SIG-M5 treated with dmso at 0.1 percent for 504 hours (cell line): ENCODE results near the gene ATL1.
A peak's percentile ranks its signal among the peaks of the same experiment; 100 is the strongest.
"Not testable (repeated sequence)": the region's sequence is repeated elsewhere in the genome, so short reads cannot be mapped to it uniquely, and the experiment has no call there.

Experiments
- DNase-seq: peaks from one replicate; lab custom pipeline; 2025; ENCODE audit not compliant: unreplicated experiment; lab: John Stamatoyannopoulos, UW

ATL1 gene

GRCh38 chr14:50647753-50648152 is 87.8 kb downstream of the ATL1 start:
- DNase-seq: no peak

DNA sequence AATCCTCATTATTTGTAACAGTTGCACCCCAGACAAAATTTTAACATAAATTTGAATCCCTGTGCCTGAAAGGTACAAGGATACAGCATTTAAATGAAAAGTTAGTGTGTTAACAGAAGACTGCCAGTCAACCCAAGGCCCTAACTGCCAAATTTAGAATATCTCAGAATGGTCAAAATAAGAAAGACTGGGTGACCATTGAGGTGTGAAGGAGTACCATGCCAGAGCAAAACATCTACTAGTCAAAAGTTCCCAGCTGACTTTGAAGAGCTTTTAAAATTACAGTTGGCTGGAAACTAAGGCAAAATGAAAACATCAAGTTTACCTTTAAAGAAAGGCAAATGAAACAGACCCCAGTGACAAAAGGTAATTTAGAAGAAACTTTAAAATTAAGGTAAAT is 89.7 kb downstream of the ATL1 start:
- DNase-seq: no peak

- no peak for DNase-seq
Measured at GRCh38 chr14:50656776-50657175, 96.8 kb downstream of the ATL1 start.

DNA sequence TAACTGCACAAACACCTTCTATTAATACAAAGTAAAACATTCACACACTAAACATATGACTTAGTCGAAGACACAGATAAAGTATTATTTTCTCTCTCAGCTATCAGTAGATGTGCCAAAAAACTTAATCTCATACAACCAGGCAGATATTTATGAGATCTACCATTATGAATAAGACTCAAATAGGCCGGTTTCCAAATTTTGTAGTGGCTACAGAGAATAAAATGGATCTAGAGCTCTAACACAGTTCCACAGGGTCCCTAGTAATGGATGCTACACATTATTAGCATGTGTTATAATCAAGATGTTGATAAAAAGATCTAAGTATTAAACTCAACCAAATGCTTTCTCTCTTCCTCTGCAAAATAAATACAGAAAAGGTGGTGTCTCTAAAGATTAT is 97.8 kb downstream of the ATL1 start:
- no peak for DNase-seq

- DNase-seq: no peak
Measured at GRCh38 chr14:50658203-50658602, 98.3 kb downstream of the ATL1 start.

DNA sequence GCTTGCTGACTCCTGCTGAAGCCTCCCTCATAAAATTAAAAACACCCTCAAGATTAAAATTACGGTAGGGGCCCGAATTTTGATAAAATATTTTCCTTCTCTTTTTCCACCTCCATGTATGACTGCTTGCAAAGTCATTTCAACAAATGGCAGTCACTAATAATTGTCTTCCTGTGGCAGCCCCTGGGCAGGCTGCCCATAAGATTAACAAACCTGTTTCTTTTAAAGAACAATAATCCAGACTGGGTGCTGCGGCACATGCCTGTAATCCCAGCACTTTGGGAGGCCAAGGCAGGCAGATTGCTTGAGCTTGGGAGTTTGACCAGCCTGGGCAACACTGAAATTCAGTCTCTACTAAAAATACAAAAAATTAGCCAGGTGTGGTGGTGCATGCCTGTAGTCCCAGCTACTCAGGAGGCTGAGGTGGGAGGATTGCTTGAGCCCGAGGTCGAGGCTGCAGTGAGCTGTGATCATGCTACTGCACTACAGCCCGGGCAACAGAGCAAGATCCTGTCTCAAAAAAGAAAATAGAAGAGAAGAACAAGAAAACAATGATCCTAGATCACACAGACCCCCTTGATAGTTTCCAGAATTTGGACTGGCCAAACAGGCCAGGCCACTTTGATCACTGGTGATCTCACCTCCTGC is 99.5 kb downstream of the ATL1 start:
- no peak for DNase-seq

- DNase-seq: not testable (repeated sequence)
Measured at GRCh38 chr14:50664579-50664978, 104.6 kb downstream of the ATL1 start.

DNA sequence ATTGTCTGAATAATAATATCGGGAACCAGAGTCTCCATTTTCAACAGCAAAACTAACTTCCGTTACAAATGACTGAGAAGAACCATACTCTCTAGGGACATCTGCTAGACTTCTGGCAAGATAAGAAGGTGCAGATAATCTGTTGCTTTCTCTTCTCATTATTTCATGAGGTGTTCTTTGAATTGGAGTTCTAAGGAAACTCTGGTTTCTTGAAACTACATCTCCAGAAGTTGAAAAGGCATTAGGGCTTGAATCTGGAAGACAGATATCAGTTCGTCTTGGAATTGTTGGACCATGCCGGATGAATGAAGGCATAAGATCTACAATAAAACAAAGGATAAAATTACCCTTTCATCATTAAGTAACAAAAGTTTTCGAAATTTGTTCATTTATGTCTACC is 105.4 kb downstream of the ATL1 start:
- DNase-seq: not testable (repeated sequence)

DNA sequence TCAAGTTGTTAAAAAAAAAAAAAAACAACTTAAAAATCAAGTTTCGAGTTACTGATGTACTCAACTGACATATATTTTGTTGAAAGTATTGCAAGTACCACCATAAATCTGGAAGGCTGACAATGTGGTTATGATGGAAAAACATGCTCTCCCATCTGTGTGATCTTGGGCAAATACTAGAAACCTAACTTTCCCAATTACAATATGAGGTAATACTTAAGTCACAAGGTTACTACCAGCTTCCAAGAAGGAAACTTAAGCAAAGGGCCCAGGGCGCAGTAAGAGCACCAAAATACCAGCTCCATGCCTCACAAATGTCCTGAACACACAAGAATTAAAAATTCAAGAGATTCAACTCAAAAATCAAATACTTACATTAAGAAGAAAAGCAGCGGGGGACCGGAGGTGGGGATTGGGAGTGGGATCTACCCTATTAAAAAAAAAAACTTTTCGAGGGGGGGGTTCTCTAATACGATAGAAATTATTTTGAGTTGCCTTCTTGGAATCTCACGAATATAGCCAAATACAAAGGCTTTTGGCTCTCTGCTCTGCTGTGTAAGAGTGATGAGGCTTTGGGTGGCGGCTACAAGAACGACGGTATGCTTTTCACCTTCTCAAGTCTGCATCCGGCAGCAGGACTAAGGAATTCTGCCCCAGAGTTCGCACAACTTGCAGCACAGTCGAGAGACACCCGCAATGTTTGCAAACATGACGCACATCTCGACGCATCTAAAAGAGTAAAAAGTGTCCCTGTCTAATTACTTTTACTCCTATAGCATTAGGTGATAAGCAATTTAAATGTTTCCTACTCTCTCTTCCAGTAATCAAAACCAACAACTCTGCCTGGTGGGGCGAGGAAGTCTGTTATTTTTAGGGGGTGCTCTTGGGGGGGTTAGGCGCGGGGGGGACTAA is 107.1 kb downstream of the ATL1 start:
- peak; percentile 34 for DNase-seq

DNA sequence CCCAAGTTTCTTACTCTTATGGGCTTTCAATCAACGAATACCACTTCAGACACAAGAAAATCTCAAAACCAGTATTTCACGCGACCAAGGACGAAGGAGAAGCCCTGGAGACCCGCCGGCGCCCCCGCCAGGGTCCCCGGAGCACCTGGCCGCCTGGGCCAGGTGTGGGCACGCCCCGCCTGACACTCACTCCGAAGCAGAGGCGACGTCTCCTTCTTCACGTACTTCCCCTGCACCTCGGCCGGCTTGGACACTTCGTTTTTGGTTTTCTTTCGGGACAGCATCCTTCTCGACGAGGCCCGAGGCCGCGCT is 107.7 kb downstream of the ATL1 start:
- DNase-seq: no peak

GRCh38 chr14:50667996-50668825 is 108.3 kb downstream of the ATL1 start, which contains the start of gene SAV1:
Gene SAV1, minus strand, starts transcription at chr14:50668306. Its CDS starts 339 bp downstream, at chr14:50667967.
- peak; percentile 51 for DNase-seq

DNA sequence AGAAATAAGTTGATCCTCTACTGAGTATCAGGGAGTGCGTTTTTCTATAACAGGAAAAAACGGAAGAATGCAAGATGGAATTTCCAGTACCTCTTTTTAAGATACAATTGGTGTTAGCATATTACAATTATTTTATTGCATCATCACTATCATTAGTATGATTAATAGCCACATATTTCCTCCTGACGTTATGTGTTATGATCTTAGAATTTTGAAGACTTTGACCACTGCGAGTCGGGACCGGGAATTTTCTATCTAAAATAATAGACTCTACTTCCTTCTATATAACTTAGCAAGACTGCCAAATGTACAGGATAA is 108.8 kb downstream of the ATL1 start:
- no peak for DNase-seq

- no peak for DNase-seq
Measured at GRCh38 chr14:50669441-50669986, 109.6 kb downstream of the ATL1 start.

DNA sequence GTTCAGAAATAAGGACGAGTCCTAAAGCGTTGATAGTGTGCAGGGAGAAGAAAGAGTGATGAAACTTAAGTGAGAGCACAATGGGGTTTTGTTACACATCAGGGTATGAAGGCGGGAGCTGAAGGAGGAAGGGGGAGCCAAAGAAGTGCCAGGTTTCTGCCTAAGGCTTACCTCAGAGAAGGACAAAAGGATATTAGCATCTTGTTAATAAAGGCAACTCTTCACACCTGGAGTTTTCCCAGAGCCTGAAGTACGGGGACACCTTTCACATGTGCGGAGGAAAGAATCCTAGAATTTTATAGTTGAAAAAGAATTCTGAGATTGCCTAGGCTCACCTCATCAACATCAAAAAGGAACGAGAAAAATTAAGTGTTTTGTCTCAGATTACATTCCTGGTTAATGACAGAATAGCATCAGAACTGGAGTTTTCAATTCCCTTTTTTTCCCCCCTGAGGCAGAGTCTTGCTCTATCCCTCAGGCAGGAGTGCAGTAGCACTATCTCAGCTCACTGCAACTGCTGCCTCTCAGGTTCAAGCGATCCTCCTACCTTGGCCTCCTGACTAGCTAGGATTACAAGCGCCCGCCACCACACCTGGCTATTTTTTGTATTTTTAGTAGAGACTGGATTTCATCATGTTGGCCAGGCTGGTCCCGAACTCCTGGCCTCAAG is 110.4 kb downstream of the ATL1 start:
- DNase-seq: no peak

DNA sequence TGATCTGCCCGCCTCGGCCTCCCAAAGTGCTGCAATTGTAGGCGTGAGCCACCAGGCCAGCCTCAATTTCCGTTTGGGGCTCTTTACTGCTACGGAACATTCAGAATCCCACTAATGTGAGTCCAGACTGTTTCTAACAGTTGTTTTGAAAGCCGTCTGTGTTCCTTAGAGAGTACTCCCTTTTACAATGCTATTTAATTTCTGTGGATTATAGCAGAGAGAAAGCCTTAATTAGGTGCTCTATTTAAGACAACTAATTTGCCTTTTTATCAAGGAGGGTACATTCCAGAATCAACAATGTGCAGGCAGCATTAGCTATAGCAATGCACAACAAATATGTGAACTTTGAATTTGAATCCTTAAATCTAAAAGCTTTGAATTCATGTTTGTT is 110.9 kb downstream of the ATL1 start:
- DNase-seq: no peak

GRCh38 chr14:50675597-50675996 is 115.7 kb downstream of the ATL1 start:
- no peak for DNase-seq

- no peak for DNase-seq
Measured at GRCh38 chr14:50676814-50677516, 117.0 kb downstream of the ATL1 start.

DNA sequence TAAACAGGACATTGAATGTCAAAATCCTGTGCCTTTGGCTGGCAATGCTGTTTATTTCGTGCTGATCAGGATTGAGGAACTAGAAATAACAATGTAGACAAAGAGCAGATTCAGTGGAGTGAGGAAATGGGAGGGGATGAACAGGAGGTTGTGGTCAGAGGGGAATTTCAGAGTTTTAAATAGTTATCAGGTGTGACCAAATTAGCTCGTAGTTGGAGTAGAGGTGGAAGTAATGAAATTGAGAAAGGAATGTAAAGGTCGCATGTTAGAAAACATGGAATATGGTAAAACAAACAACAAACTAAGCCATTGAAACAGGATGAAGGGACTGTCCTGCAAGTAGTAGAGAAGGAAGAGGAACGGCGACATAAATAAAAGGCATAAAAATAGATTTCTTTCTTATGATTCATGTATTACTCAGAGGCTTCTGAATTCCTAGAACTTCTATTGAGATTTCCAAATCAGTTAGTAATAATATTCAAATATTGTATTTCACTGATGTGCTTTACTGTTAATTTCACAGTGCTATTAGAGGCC is 117.7 kb downstream of the ATL1 start:
- peak; percentile 58 for DNase-seq

GRCh38 chr14:50678163-50678562 is 118.2 kb downstream of the ATL1 start:
- DNase-seq: no peak

GRCh38 chr14:50679674-50680073 is 119.7 kb downstream of the ATL1 start:
- no peak for DNase-seq
